Measurements from ENCODE around the gene USP15.
"Not testable (repeated sequence)": the region's sequence is repeated elsewhere in the genome, so short reads cannot be mapped to it uniquely, and the experiment has no call there.

USP15 gene

GRCh38 chr12:62332598-62332997 is 72.4 kb downstream of the USP15 start:
- DNase-seq (ENCODE audit: low spot score) = no peak
- Histone ChIP-seq H3K27ac (no peak overlapping the region), H3K4me3 (no peak overlapping the region)
- no peak for TF ChIP-seq CTCF (IDR thresholded peaks at IDR 0.05)

- no peak for TF ChIP-seq CTCF (IDR thresholded peaks at IDR 0.05)
- Histone ChIP-seq H3K27ac (no peak overlapping the region), H3K4me3 (no peak overlapping the region)
- no peak for DNase-seq (ENCODE audit: low spot score)
Observed at GRCh38 chr12:62335057-62335456, 74.9 kb downstream of the USP15 start.

- no peak for DNase-seq (ENCODE audit: low spot score)
- Histone ChIP-seq H3K27ac (no peak overlapping the region), H3K4me3 (no peak overlapping the region)
- TF ChIP-seq CTCF (IDR thresholded peaks at IDR 0.05) = no peak
Observed at GRCh38 chr12:62335796-62336195, 75.6 kb downstream of the USP15 start.

DNA sequence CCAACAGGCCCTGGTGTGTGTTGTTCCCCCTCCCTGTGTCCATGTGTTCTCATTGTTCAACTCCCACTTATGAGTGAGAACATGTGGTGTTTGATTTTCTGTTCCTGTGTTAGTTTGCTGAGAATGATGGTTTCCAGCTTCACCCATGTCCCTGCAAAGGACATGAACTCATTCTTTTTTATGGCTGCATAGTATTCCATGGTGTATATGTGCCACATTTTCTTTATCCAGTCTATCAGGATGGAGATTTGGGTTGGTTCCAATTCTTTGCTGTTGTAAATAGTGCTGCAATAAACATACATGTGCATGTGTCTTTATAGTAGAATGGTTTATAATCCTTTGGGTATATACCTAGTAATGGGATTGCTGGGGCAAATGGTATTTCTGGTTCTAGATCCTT is 77.4 kb downstream of the USP15 start:
- H3K4me3 ChIP-seq; DNase-seq (ENCODE audit: low spot score); H3K27ac ChIP-seq: not testable (repeated sequence)

GRCh38 chr12:62342614-62343303 is 82.6 kb downstream of the USP15 start:
- not testable (repeated sequence) for DNase-seq (ENCODE audit: low spot score); H3K4me3 ChIP-seq; H3K27ac ChIP-seq

- not testable (repeated sequence) for DNase-seq (ENCODE audit: low spot score); H3K27ac ChIP-seq; H3K4me3 ChIP-seq
Observed at GRCh38 chr12:62343304-62344120, 83.3 kb downstream of the USP15 start.

DNA sequence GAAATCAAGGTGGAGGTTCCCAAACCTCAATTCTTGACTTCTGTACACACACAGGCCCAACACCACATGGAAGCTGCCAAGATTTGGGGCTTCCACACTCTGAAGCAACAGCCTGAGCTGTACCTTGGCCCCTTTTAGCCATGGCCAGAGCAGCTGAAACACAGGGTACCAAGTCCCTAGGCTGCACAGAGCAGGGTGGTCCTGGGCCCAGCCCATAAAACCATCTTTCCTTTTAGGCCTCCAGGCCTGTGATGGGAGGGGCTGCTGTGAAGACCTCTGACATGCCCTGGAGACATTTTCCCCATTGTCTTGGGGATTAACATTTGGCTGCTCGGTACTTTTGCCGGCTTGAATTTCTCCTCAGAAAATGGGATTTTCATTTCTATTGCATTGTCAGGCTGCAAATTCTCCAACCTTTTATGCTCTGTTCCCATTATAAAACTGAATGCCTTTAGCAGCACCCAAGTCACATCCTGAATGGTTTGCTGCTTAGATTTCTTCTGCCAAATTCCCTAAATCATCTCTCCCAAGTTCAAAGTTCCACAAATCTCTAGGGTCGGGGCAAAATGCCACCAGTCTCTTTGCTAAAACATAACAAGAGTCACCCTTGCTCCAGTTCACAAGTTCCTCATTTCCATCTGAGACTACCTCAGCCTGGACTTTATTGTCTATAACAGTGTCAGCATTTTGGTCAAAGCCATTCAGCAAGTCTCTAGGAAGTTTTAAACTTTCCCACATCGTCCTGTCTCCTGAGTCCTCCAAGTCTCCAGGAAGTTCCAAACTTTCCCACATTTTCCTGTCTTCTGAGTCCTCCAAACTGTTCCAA is 84.7 kb downstream of the USP15 start:
- DNase-seq (ENCODE audit: low spot score); H3K4me3 ChIP-seq; H3K27ac ChIP-seq: not testable (repeated sequence)

GRCh38 chr12:62345667-62346066 is 85.5 kb downstream of the USP15 start:
- no peak overlapping the region for H3K4me3 ChIP-seq
- no peak for TF ChIP-seq CTCF (IDR thresholded peaks at IDR 0.05)

DNA sequence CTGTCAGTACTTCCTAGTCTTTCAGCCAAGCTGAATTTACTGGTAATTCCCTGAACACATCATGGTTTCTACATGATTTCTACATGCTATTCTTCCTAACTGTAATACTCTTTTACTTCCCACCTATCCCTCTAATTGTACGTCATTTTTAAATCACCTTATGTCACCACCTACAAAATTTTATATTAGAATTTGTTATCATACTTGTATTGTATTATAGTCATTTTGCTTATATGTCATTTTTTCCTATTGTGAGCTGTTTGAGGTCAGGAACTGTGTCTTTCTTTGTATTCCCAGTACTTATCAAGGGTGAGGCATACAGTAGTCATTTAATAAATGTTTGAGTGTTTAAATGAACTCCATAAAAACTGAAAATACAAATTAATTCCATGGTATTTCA is 86.6 kb downstream of the USP15 start:
- no peak overlapping the region for H3K4me3 ChIP-seq
- H3K27ac ChIP-seq = no peak overlapping the region
- no peak for DNase-seq (ENCODE audit: low spot score)
- TF ChIP-seq CTCF (IDR thresholded peaks at IDR 0.05) = no peak

More at GRCh38 chr12:62345667-62346066, 85.5 kb downstream of the USP15 start:
- H3K27ac ChIP-seq = no peak overlapping the region
- no peak for DNase-seq (ENCODE audit: low spot score)
